LoVo (cell line): ENCODE data around the gene PEX14.
"Not testable (repeated sequence)": the region's sequence is repeated elsewhere in the genome, so short reads cannot be mapped to it uniquely, and the experiment has no call there.

ENCODE experiments used
- DNase-seq: peaks from one replicate; pipeline ENCODE4 v3.0.0-alpha.2; 2016; ENCODE audit warnings: low spot score

Gene PEX14

GRCh38 chr1:10474613-10475507, at the start of gene PEX14:
TSS of gene PEX14 (plus strand) at chr1:10474950. CDS start at chr1:10474967, 17 bp downstream.
- peak; percentile 92 for DNase-seq

GRCh38 chr1:10425826-10426534, 48.8 kb upstream of the PEX14 start:
- DNase-seq, result not testable (repeated sequence)

- not testable (repeated sequence) for DNase-seq
Observed at GRCh38 chr1:10426535-10426848, 48.3 kb upstream of the PEX14 start.

- no peak for DNase-seq
Observed at GRCh38 chr1:10428984-10429383, 45.8 kb upstream of the PEX14 start.

- no peak for DNase-seq
Observed at GRCh38 chr1:10429868-10430215, 44.9 kb upstream of the PEX14 start.

GRCh38 chr1:10430216-10431069, 44.3 kb upstream of the PEX14 start, which contains the start of gene CENPS:
TSS of gene CENPS (plus strand) at chr1:10430433. CDS start at chr1:10430518, 85 bp downstream.
- peak; percentile 92 for DNase-seq

- peak; percentile 2 for DNase-seq
Observed at GRCh38 chr1:10431070-10431730, 43.5 kb upstream of the PEX14 start.

GRCh38 chr1:10432910-10433700, 41.6 kb upstream of the PEX14 start:
- DNase-seq, result no peak

- DNase-seq, result no peak
Observed at GRCh38 chr1:10433790-10434189, 41.0 kb upstream of the PEX14 start.

GRCh38 chr1:10434590-10434989, 40.2 kb upstream of the PEX14 start:
- DNase-seq, result no peak

GRCh38 chr1:10437052-10437451, 37.7 kb upstream of the PEX14 start:
- DNase-seq, result no peak

GRCh38 chr1:10438677-10439163, 36.0 kb upstream of the PEX14 start:
- no peak for DNase-seq

GRCh38 chr1:10440305-10440704, 34.4 kb upstream of the PEX14 start:
- DNase-seq, result no peak

GRCh38 chr1:10440794-10441193, 34.0 kb upstream of the PEX14 start:
- DNase-seq, result no peak

GRCh38 chr1:10444248-10444647, 30.5 kb upstream of the PEX14 start:
- no peak for DNase-seq

- DNase-seq, result no peak
Observed at GRCh38 chr1:10444795-10445397, 29.9 kb upstream of the PEX14 start.

- DNase-seq, result no peak
Observed at GRCh38 chr1:10446790-10447422, 27.8 kb upstream of the PEX14 start.

GRCh38 chr1:10449751-10450150, 25.0 kb upstream of the PEX14 start, which contains the start of gene CORT:
TSS of gene CORT (plus strand) at chr1:10450031. CDS start at chr1:10450224, 193 bp downstream.
- DNase-seq, result no peak

GRCh38 chr1:10450156-10450814, 24.5 kb upstream of the PEX14 start:
- no peak for DNase-seq
